ENCODE data around the gene CA5A. TPM values are rescaled to one million over a fixed set of nuclear protein-coding genes. Genes with fewer than 3 reads are reported as not detected.

The CA5A gene
- total and polyA plus RNA-seq, 2 of the 13 experiments (the other 11 are each of a cell fraction or from before 2014, with no cell fraction given), result 66.8 to 106 TPM

DNA sequence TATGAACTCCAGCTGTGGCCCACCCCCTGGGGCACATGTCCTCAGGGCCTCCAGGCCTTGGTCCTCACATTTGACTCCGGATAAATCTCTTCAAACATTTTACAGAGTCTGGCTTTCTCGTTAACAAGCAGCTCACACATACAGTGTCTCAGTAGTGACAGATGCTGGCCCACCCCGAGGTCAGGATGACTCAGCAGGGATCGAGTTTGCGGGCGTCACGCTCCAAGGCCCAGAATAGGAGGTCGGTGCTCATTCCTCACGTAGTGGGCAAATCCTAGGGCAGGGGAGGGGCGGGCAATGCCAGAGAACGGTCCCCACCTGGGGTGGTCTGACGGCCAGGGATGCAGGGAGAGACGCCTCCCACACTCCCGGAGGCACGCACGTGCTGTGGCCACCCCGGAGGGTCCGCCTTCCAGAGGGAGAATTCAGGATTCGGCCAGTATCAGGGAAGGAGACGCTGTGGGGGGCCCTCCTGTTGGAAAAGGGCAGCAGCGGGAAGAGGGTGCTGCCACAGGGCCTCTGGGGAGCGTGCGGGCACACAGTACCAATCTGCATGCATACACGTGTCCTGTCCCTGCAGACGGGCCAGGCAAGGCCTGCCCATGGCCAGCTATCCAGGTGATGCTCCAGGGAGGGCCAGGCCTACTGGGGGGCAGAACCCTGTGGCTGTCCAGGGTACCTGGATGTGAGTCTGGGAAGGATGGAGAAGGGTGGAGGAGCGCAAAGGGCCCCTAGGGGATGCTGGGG lies 75.6 kb downstream of the CA5A start (continued):
- TF ChIP-seq PPARG (CRISPR knock-in tag; conservative IDR thresholded peaks at IDR 0.05) (peak; percentile 36; the same call in 1 of the 2 replicates), ZFP36L1 (CRISPR knock-in tag; IDR thresholded peaks at IDR 0.05) (no peak), SRY (CRISPR knock-in tag; IDR thresholded peaks at IDR 0.05) (0 out of 2 replicates have a peak, but pooled peaks have one; percentile 37), ZNF761 (CRISPR knock-in tag; conservative IDR thresholded peaks at IDR 0.05) (peak; percentile 79; the same call in 1 of the 2 replicates), EEA1 (CRISPR knock-in tag; IDR thresholded peaks at IDR 0.05; ENCODE audit: borderline replicate concordance) (peak; percentile 67; the same call in 1 of the 2 replicates), ZNF546 (CRISPR knock-in tag; conservative IDR thresholded peaks at IDR 0.05) (no peak), HOXA3 (CRISPR knock-in tag; IDR thresholded peaks at IDR 0.05) (0 out of 2 replicates have a peak, but pooled peaks have one; percentile 47), EHMT2 (IDR thresholded peaks at IDR 0.05; ENCODE audit: borderline replicate concordance, low read depth, low read length) (no peak), MTF2 (CRISPR knock-in tag; IDR thresholded peaks at IDR 0.05; ENCODE audit: borderline replicate concordance) (no peak), POLR2A (IDR thresholded peaks at IDR 0.05; ENCODE audit: insufficient read depth in 1 of 2, low read depth in 2 of 2, low read length in 2 of 2) (peak in 1 of 2 experiments; percentile 43; a peak in 3 of 4 replicates), PHF20 (CRISPR knock-in tag; IDR thresholded peaks at IDR 0.05) (no peak), SP5 (CRISPR knock-in tag; IDR thresholded peaks at IDR 0.05; ENCODE audit: borderline replicate concordance, low read depth) (peak; percentile 65), HDAC1 (CRISPR knock-in tag; IDR thresholded peaks at IDR 0.05) (peak; percentile 55), YEATS2 (CRISPR knock-in tag; IDR thresholded peaks at IDR 0.05; ENCODE audit: borderline replicate concordance) (peak; percentile 52; the same call in 1 of the 2 replicates), SCMH1 (CRISPR knock-in tag; IDR thresholded peaks at IDR 0.05; ENCODE audit: borderline replicate concordance) (no peak), CCAR2 (optimal IDR thresholded peaks at IDR 0.05; ENCODE audit: low read depth, low read length) (no peak), ZNF446 (CRISPR knock-in tag; IDR thresholded peaks at IDR 0.05) (0 out of 2 replicates have a peak, but pooled peaks have one; percentile 50), RXRA (CRISPR knock-in tag; IDR thresholded peaks at IDR 0.05) (peak; percentile 60; the same call in 1 of the 2 replicates)
- TF ChIP-seq, protein P1, sequence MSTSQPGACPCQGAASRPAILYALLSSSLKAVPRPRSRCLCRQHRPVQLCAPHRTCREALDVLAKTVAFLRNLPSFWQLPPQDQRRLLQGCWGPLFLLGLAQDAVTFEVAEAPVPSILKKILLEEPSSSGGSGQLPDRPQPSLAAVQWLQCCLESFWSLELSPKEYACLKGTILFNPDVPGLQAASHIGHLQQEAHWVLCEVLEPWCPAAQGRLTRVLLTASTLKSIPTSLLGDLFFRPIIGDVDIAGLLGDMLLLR (CRISPR knock-in tag; IDR thresholded peaks at IDR 0.05), result no peak
- TF ChIP-seq, protein P2, sequence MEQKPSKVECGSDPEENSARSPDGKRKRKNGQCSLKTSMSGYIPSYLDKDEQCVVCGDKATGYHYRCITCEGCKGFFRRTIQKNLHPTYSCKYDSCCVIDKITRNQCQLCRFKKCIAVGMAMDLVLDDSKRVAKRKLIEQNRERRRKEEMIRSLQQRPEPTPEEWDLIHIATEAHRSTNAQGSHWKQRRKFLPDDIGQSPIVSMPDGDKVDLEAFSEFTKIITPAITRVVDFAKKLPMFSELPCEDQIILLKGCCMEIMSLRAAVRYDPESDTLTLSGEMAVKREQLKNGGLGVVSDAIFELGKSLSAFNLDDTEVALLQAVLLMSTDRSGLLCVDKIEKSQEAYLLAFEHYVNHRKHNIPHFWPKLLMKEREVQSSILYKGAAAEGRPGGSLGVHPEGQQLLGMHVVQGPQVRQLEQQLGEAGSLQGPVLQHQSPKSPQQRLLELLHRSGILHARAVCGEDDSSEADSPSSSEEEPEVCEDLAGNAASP (CRISPR knock-in tag; IDR thresholded peaks at IDR 0.05; ENCODE audit: borderline replicate concordance), result peak; percentile 46; the same call in 1 of the 2 replicates
- TF ChIP-seq, protein P3, sequence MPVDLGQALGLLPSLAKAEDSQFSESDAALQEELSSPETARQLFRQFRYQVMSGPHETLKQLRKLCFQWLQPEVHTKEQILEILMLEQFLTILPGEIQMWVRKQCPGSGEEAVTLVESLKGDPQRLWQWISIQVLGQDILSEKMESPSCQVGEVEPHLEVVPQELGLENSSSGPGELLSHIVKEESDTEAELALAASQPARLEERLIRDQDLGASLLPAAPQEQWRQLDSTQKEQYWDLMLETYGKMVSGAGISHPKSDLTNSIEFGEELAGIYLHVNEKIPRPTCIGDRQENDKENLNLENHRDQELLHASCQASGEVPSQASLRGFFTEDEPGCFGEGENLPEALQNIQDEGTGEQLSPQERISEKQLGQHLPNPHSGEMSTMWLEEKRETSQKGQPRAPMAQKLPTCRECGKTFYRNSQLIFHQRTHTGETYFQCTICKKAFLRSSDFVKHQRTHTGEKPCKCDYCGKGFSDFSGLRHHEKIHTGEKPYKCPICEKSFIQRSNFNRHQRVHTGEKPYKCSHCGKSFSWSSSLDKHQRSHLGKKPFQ (CRISPR knock-in tag; IDR thresholded peaks at IDR 0.05; ENCODE audit: insufficient replicate concordance), result no peak
- TF ChIP-seq, protein P4, sequence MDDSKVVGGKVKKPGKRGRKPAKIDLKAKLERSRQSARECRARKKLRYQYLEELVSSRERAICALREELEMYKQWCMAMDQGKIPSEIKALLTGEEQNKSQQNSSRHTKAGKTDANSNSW (CRISPR knock-in tag; IDR thresholded peaks at IDR 0.05; ENCODE audit: borderline replicate concordance), result no peak
